ENCODE results near the gene POP5. TPM values are rescaled to one million over a fixed set of nuclear protein-coding genes. Genes with fewer than 3 reads are reported as not detected.

Gene POP5
- total RNA-seq, 1 donor from 2014 or later, result 49.7 TPM

DNA sequence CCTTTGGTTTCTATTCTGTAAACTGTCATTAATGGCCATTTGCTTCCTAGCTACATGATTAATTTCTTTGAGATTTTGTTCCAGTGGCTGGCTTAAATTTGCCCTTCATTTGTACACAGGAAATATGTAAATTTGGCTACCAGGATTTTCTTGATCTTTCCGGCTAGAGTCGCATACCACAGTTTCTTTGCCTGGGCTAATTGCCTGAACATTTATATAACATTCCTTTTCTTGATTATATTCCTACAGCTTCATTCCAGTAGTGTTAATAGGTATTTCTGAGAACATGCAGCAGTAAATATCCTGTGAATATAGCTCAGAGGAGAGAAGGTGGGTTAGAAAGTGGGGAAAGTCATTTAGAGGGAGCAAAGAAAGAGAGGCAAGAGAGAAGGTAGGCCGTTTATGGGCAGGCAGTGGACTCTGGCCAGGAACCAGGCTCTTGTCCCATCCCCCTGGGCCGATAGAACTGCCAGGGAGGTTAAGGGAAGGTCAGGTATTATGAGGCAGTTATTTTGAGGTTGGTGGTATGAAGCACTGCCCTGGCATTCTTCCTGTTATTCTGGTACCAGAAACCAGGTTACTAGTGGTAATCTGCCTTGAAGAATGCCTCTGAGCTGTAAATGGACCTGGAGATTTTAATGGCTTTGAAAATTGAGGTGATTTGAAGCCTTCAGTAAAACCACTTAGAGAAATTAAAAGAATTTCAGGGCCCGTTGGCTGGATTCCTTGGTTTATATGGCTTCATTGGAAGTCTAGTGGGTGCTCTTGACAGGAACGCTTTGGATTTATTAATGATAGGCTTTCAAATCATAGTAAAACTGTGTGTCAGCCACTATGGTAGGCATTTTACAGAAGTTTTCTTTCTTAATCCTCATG is 42.7 kb downstream of the POP5 start:
- H3K4me3 Mint-ChIP-seq, result peak overlapping the region; percentile 49

DNA sequence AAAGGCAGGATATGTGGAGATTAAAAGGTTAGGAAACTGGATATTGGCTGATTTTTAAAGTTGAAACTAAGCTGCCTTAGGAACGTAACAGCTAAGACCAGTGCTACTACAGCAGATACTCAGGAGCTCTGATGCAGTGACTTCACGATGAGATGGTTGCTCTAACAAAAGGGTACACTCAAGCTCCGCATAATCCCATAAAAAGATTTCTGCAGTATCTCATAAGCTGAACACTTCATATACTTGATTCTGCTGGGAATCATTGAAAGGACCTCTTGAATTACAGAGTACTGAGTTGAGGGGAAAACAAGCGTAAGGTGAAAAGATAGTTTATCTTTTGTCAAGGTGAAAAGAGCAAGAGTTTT is 43.4 kb downstream of the POP5 start:
- Mint-ChIP-seq H3K4me3 (peak overlapping the region; percentile 70), H3K27me3 (ENCODE audit: low read depth) (no peaks in the 10 kb centered on the region), H3K9me3 (no peaks in the 10 kb centered on the region), H3K36me3 (ENCODE audit: low read depth) (no peaks in the 10 kb centered on the region), H3K4me1 (peaks cover 47% of the 10 kb centered on the region), H3K27ac (ENCODE audit: unreplicated experiment) (no peak overlapping the region)
- TF ChIP-seq, protein P1, sequence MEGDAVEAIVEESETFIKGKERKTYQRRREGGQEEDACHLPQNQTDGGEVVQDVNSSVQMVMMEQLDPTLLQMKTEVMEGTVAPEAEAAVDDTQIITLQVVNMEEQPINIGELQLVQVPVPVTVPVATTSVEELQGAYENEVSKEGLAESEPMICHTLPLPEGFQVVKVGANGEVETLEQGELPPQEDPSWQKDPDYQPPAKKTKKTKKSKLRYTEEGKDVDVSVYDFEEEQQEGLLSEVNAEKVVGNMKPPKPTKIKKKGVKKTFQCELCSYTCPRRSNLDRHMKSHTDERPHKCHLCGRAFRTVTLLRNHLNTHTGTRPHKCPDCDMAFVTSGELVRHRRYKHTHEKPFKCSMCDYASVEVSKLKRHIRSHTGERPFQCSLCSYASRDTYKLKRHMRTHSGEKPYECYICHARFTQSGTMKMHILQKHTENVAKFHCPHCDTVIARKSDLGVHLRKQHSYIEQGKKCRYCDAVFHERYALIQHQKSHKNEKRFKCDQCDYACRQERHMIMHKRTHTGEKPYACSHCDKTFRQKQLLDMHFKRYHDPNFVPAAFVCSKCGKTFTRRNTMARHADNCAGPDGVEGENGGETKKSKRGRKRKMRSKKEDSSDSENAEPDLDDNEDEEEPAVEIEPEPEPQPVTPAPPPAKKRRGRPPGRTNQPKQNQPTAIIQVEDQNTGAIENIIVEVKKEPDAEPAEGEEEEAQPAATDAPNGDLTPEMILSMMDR (conservative IDR thresholded peaks at IDR 0.05), result no peak
- DNase-seq (ENCODE audit: low read depth, low spot score), result no peak

More for the DNA sequence above, 42.7 kb downstream of the POP5 start:
- Mint-ChIP-seq H3K9me3 (no peaks in the 10 kb centered on the region), H3K27ac (ENCODE audit: unreplicated experiment) (no peak overlapping the region), H3K27me3 (ENCODE audit: low read depth) (no peaks in the 10 kb centered on the region), H3K4me1 (peaks cover 47% of the 10 kb centered on the region), H3K36me3 (ENCODE audit: low read depth) (no peaks in the 10 kb centered on the region)
- TF ChIP-seq, protein P1 (conservative IDR thresholded peaks at IDR 0.05), result no peak
- no peak for DNase-seq (ENCODE audit: low read depth, low spot score)

DNA sequence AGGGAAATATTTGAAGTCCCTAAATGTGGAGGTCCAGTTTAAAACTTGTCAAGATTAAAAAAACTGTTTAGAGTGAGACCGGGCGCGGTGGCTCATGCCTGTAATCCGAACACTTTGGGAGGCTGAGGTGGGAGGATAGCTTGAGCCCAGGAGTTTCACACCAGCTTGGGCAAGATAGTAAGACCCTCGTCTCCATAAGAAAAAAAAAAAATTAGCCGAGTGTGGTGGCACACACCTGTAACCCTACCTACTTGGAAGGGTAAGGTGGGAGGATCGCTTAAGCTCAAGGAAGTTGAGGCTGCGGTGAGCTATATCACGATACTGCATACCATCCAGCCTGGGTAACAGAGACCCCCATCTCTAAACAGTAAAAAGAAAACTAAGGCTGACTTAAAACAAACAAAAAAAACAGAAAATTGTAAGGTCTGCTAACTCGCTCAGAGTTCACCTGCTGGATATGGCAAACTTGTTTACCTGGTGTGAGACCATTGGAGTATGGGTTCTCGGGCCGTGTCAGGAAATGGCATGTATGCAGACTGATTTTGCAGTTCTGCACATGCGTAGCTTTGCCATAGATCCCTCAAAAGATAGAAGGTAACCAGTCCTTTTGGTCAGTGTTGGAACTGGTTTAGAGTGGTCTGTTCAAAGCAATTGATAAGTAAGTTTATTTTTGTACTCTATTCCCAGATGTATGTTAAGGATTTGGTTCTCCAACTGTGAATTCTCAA is 45.0 kb downstream of the POP5 start:
- Mint-ChIP-seq H3K4me1 (peaks cover 47% of the 10 kb centered on the region), H3K27me3 (ENCODE audit: low read depth) (no peaks in the 10 kb centered on the region), H3K4me3 (peak overlapping the region; percentile 97), H3K9me3 (no peaks in the 10 kb centered on the region), H3K36me3 (ENCODE audit: low read depth) (no peaks in the 10 kb centered on the region), H3K27ac (ENCODE audit: unreplicated experiment) (no peak overlapping the region)
- TF ChIP-seq, protein P1 (conservative IDR thresholded peaks at IDR 0.05), result no peak
- DNase-seq (ENCODE audit: low read depth, low spot score), result no peak

DNA sequence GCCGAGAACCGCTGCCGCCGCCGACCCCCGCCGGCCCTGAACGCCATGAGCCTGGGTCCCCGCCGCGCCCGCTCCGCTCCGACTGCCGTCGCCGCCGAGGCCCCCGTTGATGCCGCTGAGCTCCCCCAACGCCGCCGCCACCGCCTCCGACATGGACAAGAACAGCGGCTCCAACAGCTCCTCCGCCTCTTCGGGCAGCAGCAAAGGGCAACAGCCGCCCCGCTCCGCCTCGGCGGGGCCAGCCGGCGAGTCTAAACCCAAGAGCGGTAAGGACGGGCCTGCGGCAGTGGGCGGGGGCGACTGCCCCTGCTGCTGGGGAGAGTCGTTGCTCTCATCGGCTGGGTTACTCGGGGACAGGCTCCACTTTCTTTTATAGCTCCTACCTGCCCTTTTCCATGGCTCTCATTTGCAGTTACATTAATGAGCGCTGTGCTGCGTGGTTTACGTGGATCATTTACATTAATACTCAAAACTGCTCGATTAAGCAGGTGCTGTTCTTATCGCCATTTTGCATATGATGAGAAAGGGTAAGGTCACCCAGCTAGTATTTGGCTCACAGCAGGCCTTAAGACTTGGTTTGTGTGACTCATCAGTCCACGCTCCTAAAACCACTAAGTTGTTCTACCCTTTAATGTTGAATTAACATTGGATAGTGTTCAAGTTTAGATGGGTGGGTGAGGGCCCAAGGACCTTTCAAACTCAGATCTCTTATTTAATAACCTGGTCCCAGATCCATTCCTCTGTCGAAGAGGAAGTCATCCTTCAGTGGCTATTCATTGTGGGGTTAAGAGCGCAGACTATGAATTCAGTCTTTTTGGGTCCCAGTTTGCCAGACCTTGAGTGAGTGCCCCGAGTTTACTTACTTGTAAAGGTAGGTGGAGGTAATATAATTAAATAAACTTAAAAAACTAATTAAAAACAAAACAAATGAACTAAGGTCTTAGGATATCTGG is 46.2 kb downstream of the POP5 start:
- Mint-ChIP-seq H3K36me3 (ENCODE audit: low read depth) (no peaks in the 10 kb centered on the region), H3K4me1 (peaks cover 48% of the 10 kb centered on the region), H3K27me3 (ENCODE audit: low read depth) (no peaks in the 10 kb centered on the region), H3K9me3 (no peaks in the 10 kb centered on the region), H3K4me3 (peak overlapping the region; percentile 97), H3K27ac (ENCODE audit: unreplicated experiment) (peak overlapping the region; percentile 92)
- TF ChIP-seq, protein P1 (conservative IDR thresholded peaks at IDR 0.05), result peak; percentile 26
- DNase-seq (ENCODE audit: low read depth, low spot score), result peak; percentile 36

DNA sequence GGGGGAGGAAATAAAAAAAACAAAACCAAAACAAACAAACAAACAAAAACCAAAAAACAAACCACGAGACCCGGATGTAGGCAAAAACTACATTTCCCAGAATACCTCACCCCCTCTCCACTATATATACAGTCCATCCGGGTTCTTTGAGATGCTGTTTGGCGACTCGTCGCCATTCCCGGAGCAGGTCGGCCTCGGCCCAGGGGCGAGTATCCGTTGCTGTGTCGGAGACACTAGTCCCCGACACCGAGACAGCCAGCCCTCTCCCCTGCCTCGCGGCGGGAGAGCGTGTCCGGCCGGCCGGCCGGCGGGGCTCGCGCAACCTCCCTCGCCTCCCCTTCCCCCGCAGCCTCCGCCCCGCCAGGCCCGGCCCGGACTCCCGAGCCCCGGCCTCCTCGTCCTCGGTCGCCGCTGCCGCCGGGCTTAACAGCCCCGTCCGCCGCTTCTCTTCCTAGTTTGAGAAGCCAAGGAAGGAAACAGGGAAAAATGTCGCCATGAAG is 46.9 kb downstream of the POP5 start, which contains the start of gene RNF10:
TSS of gene RNF10 (plus strand) at position 154 of the 500 bp plus-strand sequence. CDS start 456 bp downstream, outside the sequence.
- H3K4me3 Mint-ChIP-seq, result peak within 1 kb of the TSS; percentile 97
- no peaks in the 10 kb centered on the region for H3K36me3 Mint-ChIP-seq (ENCODE audit: low read depth)
- peak; percentile 70 for DNase-seq (ENCODE audit: low read depth, low spot score)
- TF ChIP-seq, protein P1 (conservative IDR thresholded peaks at IDR 0.05), result no peak
- H3K4me1 Mint-ChIP-seq, result peaks cover 54% of the 10 kb centered on the region
- H3K9me3 Mint-ChIP-seq, result no peaks in the 10 kb centered on the region
- H3K27me3 Mint-ChIP-seq (ENCODE audit: low read depth), result no peaks in the 10 kb centered on the region
- H3K27ac Mint-ChIP-seq (ENCODE audit: unreplicated experiment), result peak within 1 kb of the TSS; percentile 92

Data from neural crest cell (in vitro differentiated cells).